ENCODE measurements around the gene YWHAQ.

YWHAQ gene

DNA sequence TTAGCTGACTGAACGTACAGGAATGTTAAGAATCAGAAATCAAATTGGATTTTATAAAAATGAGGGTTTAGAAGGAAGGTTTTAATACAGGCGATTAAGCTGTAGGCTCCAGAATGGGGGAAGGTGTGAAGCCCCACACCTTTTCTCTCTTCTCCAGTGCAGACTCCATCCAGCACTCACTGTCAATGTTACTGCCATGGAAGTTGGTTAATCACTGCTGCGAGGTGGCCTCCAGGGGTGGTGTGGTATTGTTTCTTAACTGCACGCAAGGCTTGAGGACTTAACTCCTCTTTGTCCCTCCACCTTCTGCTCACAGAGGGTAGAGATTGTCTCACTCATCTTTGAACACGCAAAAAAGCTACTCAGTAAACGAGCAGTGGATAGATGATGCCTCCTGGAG lies 26.9 kb upstream of the YWHAQ start:
- Histone ChIP-seq H3K4me2 (ENCODE audit: low read length) (no peak overlapping the region), H3K4me1 (ENCODE audit: control insufficient read depth, low read depth, low read length) (no peaks in the 10 kb centered on the region), H3K9ac (ENCODE audit: low read length) (no peak overlapping the region), H3K4me3 (ENCODE audit: low read length) (no peak overlapping the region), H2BK5ac (ENCODE audit: low read length) (no peak overlapping the region), H3K18ac (ENCODE audit: low read length) (no peak overlapping the region), H2BK15ac (replicated peaks; ENCODE audit: low read depth) (no peak overlapping the region), H3K36me3 (ENCODE audit: control insufficient read depth, insufficient read depth, low read length) (no peaks in the 10 kb centered on the region), H3K56ac (ENCODE audit: low read length) (no peak overlapping the region), H3K79me2 (ENCODE audit: control insufficient read depth, insufficient read depth, low read length) (no peaks in the 10 kb centered on the region), H2AK5ac (ENCODE audit: low read length) (no peak overlapping the region), H3K23ac (ENCODE audit: low read length) (no peak overlapping the region), H4K5ac (ENCODE audit: low read length) (no peak overlapping the region), H3K27me3 (ENCODE audit: insufficient read depth, low read length, poor library complexity) (no peaks in the 10 kb centered on the region), H2BK120ac (ENCODE audit: low read depth, low read length) (no peak overlapping the region), H3K4ac (ENCODE audit: low read depth, low read length) (no peak overlapping the region), H3K79me1 (ENCODE audit: low read length) (no peaks in the 10 kb centered on the region), H3K27ac (ENCODE audit: low read depth, low read length) (no peak overlapping the region), H4K8ac (ENCODE audit: low read depth, low read length) (no peak overlapping the region)
- 100% methylated on average over 1 of the region's 6 CpGs for WGBS (ENCODE audit: extremely low coverage, insufficient coverage, low lambda C conversion rate)
- peak; percentile 63 for DNase-seq

DNA sequence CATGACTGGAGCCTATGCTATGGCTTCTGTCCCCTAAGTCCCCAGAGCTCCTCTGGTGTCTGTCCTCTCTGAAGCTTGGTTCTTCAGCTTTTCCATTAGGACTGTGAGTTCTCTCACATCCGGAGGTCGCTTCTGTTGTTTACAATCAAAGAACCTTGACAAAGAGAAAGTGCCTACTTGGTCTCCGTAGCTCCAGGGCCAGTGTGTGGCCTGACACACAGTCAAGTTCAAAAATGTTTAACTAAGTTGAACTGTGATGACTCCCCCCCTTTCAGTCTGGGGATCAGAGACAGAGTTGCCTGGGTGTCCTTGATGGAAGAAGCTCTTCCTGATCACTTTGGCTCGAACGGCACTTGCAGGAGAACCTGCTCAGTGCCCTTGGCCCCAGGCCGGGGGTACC lies 26.3 kb upstream of the YWHAQ start:
- Histone ChIP-seq H3K4me1 (ENCODE audit: control insufficient read depth, low read depth, low read length) (no peaks in the 10 kb centered on the region), H4K8ac (ENCODE audit: low read depth, low read length) (no peak overlapping the region), H3K18ac (ENCODE audit: low read length) (peak overlapping the region; percentile 6), H3K27me3 (ENCODE audit: insufficient read depth, low read length, poor library complexity) (no peaks in the 10 kb centered on the region), H3K36me3 (ENCODE audit: control insufficient read depth, insufficient read depth, low read length) (no peaks in the 10 kb centered on the region), H3K4ac (ENCODE audit: low read depth, low read length) (no peak overlapping the region), H2AK5ac (ENCODE audit: low read length) (no peak overlapping the region), H3K9ac (ENCODE audit: low read length) (no peak overlapping the region), H3K23ac (ENCODE audit: low read length) (no peak overlapping the region), H2BK15ac (replicated peaks; ENCODE audit: low read depth) (no peak overlapping the region), H2BK5ac (ENCODE audit: low read length) (no peak overlapping the region), H3K79me2 (ENCODE audit: control insufficient read depth, insufficient read depth, low read length) (no peaks in the 10 kb centered on the region), H3K4me3 (ENCODE audit: low read length) (no peak overlapping the region), H4K5ac (ENCODE audit: low read length) (no peak overlapping the region), H2BK120ac (ENCODE audit: low read depth, low read length) (no peak overlapping the region), H3K56ac (ENCODE audit: low read length) (no peak overlapping the region), H3K4me2 (ENCODE audit: low read length) (no peak overlapping the region), H3K79me1 (ENCODE audit: low read length) (no peaks in the 10 kb centered on the region), H3K27ac (ENCODE audit: low read depth, low read length) (no peak overlapping the region)
- DNase-seq: no peak
- WGBS (ENCODE audit: extremely low coverage, insufficient coverage, low lambda C conversion rate): no CpG with 5 or more reads among the region's 6 CpGs

DNA sequence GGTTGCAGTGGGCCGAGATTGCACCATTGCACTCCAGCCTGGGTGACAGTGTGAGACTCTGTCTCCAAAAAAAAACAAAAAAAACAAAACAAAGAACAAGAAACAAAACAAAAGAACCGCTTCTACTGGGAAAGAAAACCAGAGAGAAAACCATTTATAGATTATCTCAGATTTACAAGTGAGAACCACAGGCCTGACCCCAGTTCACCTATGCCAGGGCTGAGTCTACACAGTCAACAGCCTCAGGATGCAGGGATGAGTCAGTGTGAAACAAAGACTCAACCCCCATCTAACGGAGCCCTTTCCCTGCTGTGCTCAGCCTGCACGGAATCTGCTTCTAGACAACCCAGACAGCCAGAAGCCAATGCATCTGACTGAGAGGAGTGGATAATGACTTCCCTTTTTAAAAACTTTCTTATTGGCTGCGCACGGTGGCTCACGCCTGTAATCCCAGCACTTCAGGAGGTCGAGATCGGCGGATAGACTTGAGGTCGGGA lies 25.5 kb upstream of the YWHAQ start:
- Histone ChIP-seq H2BK120ac (ENCODE audit: low read depth, low read length) (no peak overlapping the region), H4K5ac (ENCODE audit: low read length) (no peak overlapping the region), H2BK5ac (ENCODE audit: low read length) (no peak overlapping the region), H3K23ac (ENCODE audit: low read length) (no peak overlapping the region), H3K56ac (ENCODE audit: low read length) (no peak overlapping the region), H3K4me2 (ENCODE audit: low read length) (no peak overlapping the region), H3K4ac (ENCODE audit: low read depth, low read length) (no peak overlapping the region), H3K27me3 (ENCODE audit: insufficient read depth, low read length, poor library complexity) (no peaks in the 10 kb centered on the region), H3K79me2 (ENCODE audit: control insufficient read depth, insufficient read depth, low read length) (no peaks in the 10 kb centered on the region), H3K79me1 (ENCODE audit: low read length) (no peaks in the 10 kb centered on the region), H3K18ac (ENCODE audit: low read length) (no peak overlapping the region), H3K27ac (ENCODE audit: low read depth, low read length) (no peak overlapping the region), H2AK5ac (ENCODE audit: low read length) (no peak overlapping the region), H2BK15ac (replicated peaks; ENCODE audit: low read depth) (no peak overlapping the region), H3K4me3 (ENCODE audit: low read length) (no peak overlapping the region), H3K36me3 (ENCODE audit: control insufficient read depth, insufficient read depth, low read length) (no peaks in the 10 kb centered on the region), H3K9ac (ENCODE audit: low read length) (no peak overlapping the region), H4K8ac (ENCODE audit: low read depth, low read length) (no peak overlapping the region), H3K4me1 (ENCODE audit: control insufficient read depth, low read depth, low read length) (no peaks in the 10 kb centered on the region)
- DNase-seq: peak; percentile 84
- WGBS (ENCODE audit: extremely low coverage, insufficient coverage, low lambda C conversion rate): no CpG with 5 or more reads among the region's 11 CpGs

DNA sequence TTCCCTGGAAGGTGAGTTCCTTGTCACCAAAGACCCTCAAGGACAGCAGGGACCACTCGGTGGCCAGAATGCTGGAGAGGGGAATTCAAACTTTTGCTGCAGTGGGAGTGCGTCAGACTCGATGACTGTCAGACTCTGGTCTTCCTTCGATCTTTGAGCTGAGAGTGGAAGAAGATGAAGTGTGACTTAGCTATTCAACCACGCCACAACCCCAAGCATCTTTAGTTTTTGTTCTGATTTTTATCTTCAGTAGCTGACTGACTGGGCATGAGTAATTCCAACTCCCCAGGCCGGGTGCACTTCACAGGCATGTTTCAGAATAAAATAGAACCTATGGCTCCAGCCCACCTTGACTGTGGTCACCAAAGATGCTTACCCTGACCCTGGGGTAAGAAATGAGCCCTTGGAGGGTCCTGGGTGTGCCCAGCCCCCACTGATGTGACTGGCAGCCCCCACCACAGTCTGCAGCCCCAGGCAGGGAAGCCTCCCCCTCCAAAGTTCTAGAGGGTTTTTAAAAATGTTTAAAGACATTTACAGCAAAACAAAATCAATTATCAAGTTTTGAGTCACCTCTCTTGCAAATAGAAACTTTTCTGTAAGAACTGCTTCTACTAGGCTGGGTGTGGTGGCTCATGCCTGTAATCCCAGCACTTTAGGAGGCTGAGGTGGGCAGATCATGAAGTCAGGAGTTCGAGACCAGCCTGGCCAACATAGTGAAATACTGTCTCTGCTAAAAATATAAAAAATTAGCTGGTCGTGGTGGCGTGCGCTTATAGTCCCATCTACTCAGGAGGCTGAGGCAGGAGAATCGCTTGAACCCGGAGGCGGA lies 24.9 kb upstream of the YWHAQ start:
- Histone ChIP-seq H2BK120ac (ENCODE audit: low read depth, low read length) (no peak overlapping the region), H3K9ac (ENCODE audit: low read length) (no peak overlapping the region), H3K27me3 (ENCODE audit: insufficient read depth, low read length, poor library complexity) (no peaks in the 10 kb centered on the region), H3K27ac (ENCODE audit: low read depth, low read length) (no peak overlapping the region), H3K4ac (ENCODE audit: low read depth, low read length) (no peak overlapping the region), H3K56ac (ENCODE audit: low read length) (no peak overlapping the region), H4K5ac (ENCODE audit: low read length) (no peak overlapping the region), H2BK5ac (ENCODE audit: low read length) (no peak overlapping the region), H3K23ac (ENCODE audit: low read length) (no peak overlapping the region), H3K36me3 (ENCODE audit: control insufficient read depth, insufficient read depth, low read length) (no peaks in the 10 kb centered on the region), H2BK15ac (replicated peaks; ENCODE audit: low read depth) (no peak overlapping the region), H3K4me2 (ENCODE audit: low read length) (no peak overlapping the region), H3K18ac (ENCODE audit: low read length) (no peak overlapping the region), H2AK5ac (ENCODE audit: low read length) (no peak overlapping the region), H3K79me1 (ENCODE audit: low read length) (no peaks in the 10 kb centered on the region), H3K4me1 (ENCODE audit: control insufficient read depth, low read depth, low read length) (no peaks in the 10 kb centered on the region), H3K79me2 (ENCODE audit: control insufficient read depth, insufficient read depth, low read length) (no peaks in the 10 kb centered on the region), H3K4me3 (ENCODE audit: low read length) (no peak overlapping the region), H4K8ac (ENCODE audit: low read depth, low read length) (no peak overlapping the region)
- DNase-seq: no peak
- WGBS (ENCODE audit: extremely low coverage, insufficient coverage, low lambda C conversion rate): no CpG with 5 or more reads among the region's 13 CpGs

DNA sequence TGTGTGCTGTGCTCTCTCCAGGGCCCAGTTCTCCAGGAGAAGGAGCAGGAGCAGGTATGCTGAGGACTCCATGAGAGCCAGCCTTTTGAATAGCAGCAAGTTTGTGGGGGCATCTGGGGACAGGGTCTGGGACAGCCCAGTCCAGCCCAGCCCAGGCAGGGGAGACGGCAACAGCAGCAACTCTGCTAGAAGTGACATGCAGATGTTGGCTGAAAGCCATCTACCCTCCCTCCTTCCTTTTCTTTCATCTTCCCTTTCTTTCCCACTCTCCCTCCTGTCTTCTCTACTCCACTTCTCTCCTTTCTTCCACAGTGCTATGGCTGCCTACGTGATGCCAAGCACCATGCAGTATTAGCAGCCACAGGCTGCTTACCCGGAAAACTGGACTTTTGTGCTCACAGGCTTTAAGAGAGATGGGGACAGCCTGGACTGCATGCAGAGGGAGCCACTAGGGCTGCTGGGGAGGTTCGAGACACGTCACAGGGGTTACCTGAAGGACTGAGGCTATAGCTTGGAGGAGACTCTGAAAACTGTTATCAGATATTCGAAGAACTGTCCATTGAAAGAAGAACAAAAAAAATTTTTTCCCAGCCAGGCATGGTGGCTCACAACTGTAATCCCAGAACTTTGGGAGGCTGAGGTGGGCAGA lies 23.8 kb upstream of the YWHAQ start:
- Histone ChIP-seq H3K4ac (ENCODE audit: low read depth, low read length) (no peak overlapping the region), H3K4me2 (ENCODE audit: low read length) (no peak overlapping the region), H4K8ac (ENCODE audit: low read depth, low read length) (no peak overlapping the region), H3K9ac (ENCODE audit: low read length) (no peak overlapping the region), H3K4me1 (ENCODE audit: control insufficient read depth, low read depth, low read length) (peaks cover 3% of the 10 kb centered on the region), H3K27me3 (ENCODE audit: insufficient read depth, low read length, poor library complexity) (no peaks in the 10 kb centered on the region), H2AK5ac (ENCODE audit: low read length) (no peak overlapping the region), H3K23ac (ENCODE audit: low read length) (no peak overlapping the region), H4K5ac (ENCODE audit: low read length) (no peak overlapping the region), H3K79me2 (ENCODE audit: control insufficient read depth, insufficient read depth, low read length) (no peaks in the 10 kb centered on the region), H3K56ac (ENCODE audit: low read length) (no peak overlapping the region), H3K36me3 (ENCODE audit: control insufficient read depth, insufficient read depth, low read length) (no peaks in the 10 kb centered on the region), H2BK120ac (ENCODE audit: low read depth, low read length) (no peak overlapping the region), H3K4me3 (ENCODE audit: low read length) (no peak overlapping the region), H2BK5ac (ENCODE audit: low read length) (no peak overlapping the region), H3K27ac (ENCODE audit: low read depth, low read length) (no peak overlapping the region), H3K79me1 (ENCODE audit: low read length) (no peaks in the 10 kb centered on the region), H2BK15ac (replicated peaks; ENCODE audit: low read depth) (no peak overlapping the region), H3K18ac (ENCODE audit: low read length) (no peak overlapping the region)
- WGBS (ENCODE audit: extremely low coverage, insufficient coverage, low lambda C conversion rate): no CpG with 5 or more reads among the region's 6 CpGs
- no peak for DNase-seq

Data from mesendoderm (in vitro differentiated cells).